ENCODE results near the gene HIF3A. TPM values are rescaled to one million over a fixed set of nuclear protein-coding genes. Genes with fewer than 3 reads are reported as not detected.
A peak's percentile ranks its signal among the peaks of the same experiment; 100 is the strongest.

Gene HIF3A
- total and polyA plus RNA-seq, 2 donors (not counting 1 experiment from before 2014, with no cell fraction given): 0.12 to 1.5 TPM

- TF ChIP-seq CTCF (conservative IDR thresholded peaks at IDR 0.05 in 1 of 2, IDR thresholded peaks at IDR 0.05 in 1 of 2; ENCODE audit: low read depth in 1 of 2, low read length in 2 of 2) (no peak), EZH2 (IDR thresholded peaks at IDR 0.05; ENCODE audit: low read length, missing control alignments) (no peak)
- Histone ChIP-seq H3K9me3 (ENCODE audit: control insufficient read depth, insufficient read depth, low read depth, low read length) (no peaks in the 10 kb centered on the region), H3K9ac (ENCODE audit: insufficient read depth, low read length) (no peak overlapping the region), H3K4me1 (ENCODE audit: control insufficient read depth, extremely low read depth, insufficient read depth, low read length) (peaks cover 12% of the 10 kb centered on the region), H2AFZ (ENCODE audit: low read length) (no peak overlapping the region), H3K27me3 (ENCODE audit: control insufficient read depth, insufficient read depth, low read length) (no peaks in the 10 kb centered on the region), H3K27ac (ENCODE audit: insufficient read depth, low read length) (no peak overlapping the region), H3K79me2 (ENCODE audit: control insufficient read depth, insufficient read depth, low read length) (peaks cover 49% of the 10 kb centered on the region), H4K20me1 (ENCODE audit: control insufficient read depth, extremely low read depth, insufficient read depth, low read length) (no peaks in the 10 kb centered on the region), H3K4me3 (replicated peaks in 1 of 4; ENCODE audit: control extremely low read depth in 1 of 4, insufficient read depth in 1 of 4, low read depth in 3 of 4, low read length in 4 of 4) (no peak overlapping the region), H3K4me2 (ENCODE audit: extremely low read depth, insufficient read depth, low read length) (peak overlapping the region; percentile 3), H3K36me3 (ENCODE audit: control insufficient read depth, insufficient read depth, low read length) (peaks cover 24% of the 10 kb centered on the region)
- DNase-seq (ENCODE audit: low read depth in 2 of 2): peak in 1 of 2 donors; percentile 84
Measured at GRCh38 chr19:46357846-46358583, 61.2 kb downstream of the HIF3A start.

GRCh38 chr19:46361915-46362314, 65.1 kb downstream of the HIF3A start:
- H3K4me1 ChIP-seq (ENCODE audit: control insufficient read depth, extremely low read depth, insufficient read depth, low read length): peaks cover 9% of the 10 kb centered on the region
- no peak overlapping the region for H3K27ac ChIP-seq (ENCODE audit: insufficient read depth, low read length)
- no peak for TF ChIP-seq CTCF (conservative IDR thresholded peaks at IDR 0.05 in 1 of 2, IDR thresholded peaks at IDR 0.05 in 1 of 2; ENCODE audit: low read depth in 1 of 2, low read length in 2 of 2)
- no peak for TF ChIP-seq EZH2 (IDR thresholded peaks at IDR 0.05; ENCODE audit: low read length, missing control alignments)
- no peak overlapping the region for H2AFZ ChIP-seq (ENCODE audit: low read length)
- H3K4me2 ChIP-seq (ENCODE audit: extremely low read depth, insufficient read depth, low read length): no peak overlapping the region
- H3K4me3 ChIP-seq (replicated peaks in 1 of 4; ENCODE audit: control extremely low read depth in 1 of 4, insufficient read depth in 1 of 4, low read depth in 3 of 4, low read length in 4 of 4): no peak overlapping the region
- no peak overlapping the region for H3K9ac ChIP-seq (ENCODE audit: insufficient read depth, low read length)
- H3K36me3 ChIP-seq (ENCODE audit: control insufficient read depth, insufficient read depth, low read length): no peaks in the 10 kb centered on the region
- DNase-seq (ENCODE audit: low read depth in 2 of 2): peak in 1 of 2 donors; percentile 61
- H3K79me2 ChIP-seq (ENCODE audit: control insufficient read depth, insufficient read depth, low read length): peaks cover 26% of the 10 kb centered on the region
- H3K9me3 ChIP-seq (ENCODE audit: control insufficient read depth, insufficient read depth, low read depth, low read length): no peaks in the 10 kb centered on the region
- H4K20me1 ChIP-seq (ENCODE audit: control insufficient read depth, extremely low read depth, insufficient read depth, low read length): no peaks in the 10 kb centered on the region
- H3K27me3 ChIP-seq (ENCODE audit: control insufficient read depth, insufficient read depth, low read length): no peaks in the 10 kb centered on the region

- peaks cover 1% of the 10 kb centered on the region for H3K36me3 ChIP-seq (ENCODE audit: control insufficient read depth, insufficient read depth, low read length)
- no peak for DNase-seq (ENCODE audit: low read depth in 2 of 2)
- no peaks in the 10 kb centered on the region for H4K20me1 ChIP-seq (ENCODE audit: control insufficient read depth, extremely low read depth, insufficient read depth, low read length)
- no peak overlapping the region for H3K4me2 ChIP-seq (ENCODE audit: extremely low read depth, insufficient read depth, low read length)
- peaks cover 18% of the 10 kb centered on the region for H3K79me2 ChIP-seq (ENCODE audit: control insufficient read depth, insufficient read depth, low read length)
- TF ChIP-seq CTCF (conservative IDR thresholded peaks at IDR 0.05 in 1 of 2, IDR thresholded peaks at IDR 0.05 in 1 of 2; ENCODE audit: low read depth in 1 of 2, low read length in 2 of 2): no peak
- no peak for TF ChIP-seq EZH2 (IDR thresholded peaks at IDR 0.05; ENCODE audit: low read length, missing control alignments)
- no peak overlapping the region for H2AFZ ChIP-seq (ENCODE audit: low read length)
- no peak overlapping the region for H3K9ac ChIP-seq (ENCODE audit: insufficient read depth, low read length)
- H3K4me1 ChIP-seq (ENCODE audit: control insufficient read depth, extremely low read depth, insufficient read depth, low read length): no peaks in the 10 kb centered on the region
- no peak overlapping the region for H3K4me3 ChIP-seq (replicated peaks in 1 of 4; ENCODE audit: control extremely low read depth in 1 of 4, insufficient read depth in 1 of 4, low read depth in 3 of 4, low read length in 4 of 4)
- no peak overlapping the region for H3K27ac ChIP-seq (ENCODE audit: insufficient read depth, low read length)
- no peaks in the 10 kb centered on the region for H3K9me3 ChIP-seq (ENCODE audit: control insufficient read depth, insufficient read depth, low read depth, low read length)
- no peaks in the 10 kb centered on the region for H3K27me3 ChIP-seq (ENCODE audit: control insufficient read depth, insufficient read depth, low read length)
Measured at GRCh38 chr19:46364359-46364758, 67.5 kb downstream of the HIF3A start.

Measured in fibroblast of lung (primary cell).